ENCODE results near the gene IQGAP3. TPM values are rescaled to one million over a fixed set of nuclear protein-coding genes. Genes with fewer than 3 reads are reported as not detected.

IQGAP3 gene
- total and polyA plus RNA-seq, 2 experiments from 2014 or later: 11.9 to 31.8 TPM

DNA sequence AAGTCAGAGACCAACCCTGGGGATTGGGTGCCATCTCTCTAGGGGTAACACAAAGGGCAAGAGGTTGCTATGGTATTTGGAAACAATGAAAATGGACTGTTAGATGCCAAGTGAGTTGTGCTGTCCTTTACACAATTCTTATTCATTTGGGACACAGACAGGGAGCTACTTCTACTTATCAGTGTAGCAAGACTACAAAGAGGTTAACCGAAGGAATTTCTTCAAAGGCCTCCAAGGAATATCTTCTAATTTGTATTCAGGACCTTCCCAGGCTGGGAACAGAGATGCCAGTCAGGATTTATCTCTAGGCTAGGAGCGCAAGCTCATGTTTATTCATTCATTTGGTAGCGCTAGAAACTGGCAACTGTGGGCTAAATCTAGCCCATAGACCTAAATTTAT lies 21.8 kb upstream of the IQGAP3 start:
- no peak for ATAC-seq

More for the DNA sequence above, 21.8 kb upstream of the IQGAP3 start:
- H3K27ac Mint-ChIP-seq: no peak overlapping the region
- peaks cover 66% of the 10 kb centered on the region for H3K36me3 Mint-ChIP-seq (ENCODE audit: low read depth)
- Histone ChIP-seq H3K4me1 (ENCODE audit: insufficient read depth) (peaks cover 8% of the 10 kb centered on the region; the same call in 1 of the 2 replicates), H3K9me2 (ENCODE audit: insufficient read depth) (no peaks in the 10 kb centered on the region), H3F3A (replicated peaks; ENCODE audit: low read depth) (peaks cover 50% of the 10 kb centered on the region), H3K36me3 (ENCODE audit: insufficient read depth) (peaks cover 21% of the 10 kb centered on the region), H3K4me3 (no peak overlapping the region), H3K4me2 (no peak overlapping the region), H2AFZ (no peak overlapping the region), H4K20me1 (replicated peaks; ENCODE audit: insufficient read depth) (peaks cover 22% of the 10 kb centered on the region), H3K27me3 (ENCODE audit: insufficient read depth) (no peaks in the 10 kb centered on the region), H3K79me2 (replicated peaks; ENCODE audit: insufficient read depth) (peaks cover 6% of the 10 kb centered on the region), H3K27ac (ENCODE audit: low read depth) (no peak overlapping the region)
- H3K9me3 Mint-ChIP-seq: no peaks in the 10 kb centered on the region
- peaks cover 4% of the 10 kb centered on the region for H3K27me3 Mint-ChIP-seq (ENCODE audit: insufficient read depth, low read depth, poor library complexity)
- TF ChIP-seq EZH2 (IDR thresholded peaks at IDR 0.05; ENCODE audit: low read depth, unreplicated experiment) (no peak), ETS1 (IDR thresholded peaks at IDR 0.05) (no peak), CREB1 (CRISPR knock-in tag; IDR thresholded peaks at IDR 0.05; ENCODE audit: low read depth) (no peak), JUNB (IDR thresholded peaks at IDR 0.05; ENCODE audit: unreplicated experiment) (no peak), EZH2phosphoT487 (IDR thresholded peaks at IDR 0.05; ENCODE audit: unreplicated experiment) (no peak), POLR2AphosphoS5 (IDR thresholded peaks at IDR 0.05; ENCODE audit: low read depth) (no peak), STAT1 (IDR thresholded peaks at IDR 0.05; ENCODE audit: unreplicated experiment) (no peak), ZNF331 (CRISPR knock-in tag; IDR thresholded peaks at IDR 0.05; ENCODE audit: low read depth) (no peak), NANOG (IDR thresholded peaks at IDR 0.05; ENCODE audit: borderline replicate concordance) (no peak), REST (IDR thresholded peaks at IDR 0.05; ENCODE audit: unreplicated experiment) (no peak), ZNF114 (CRISPR knock-in tag; IDR thresholded peaks at IDR 0.05) (no peak)
- TF ChIP-seq, protein P1, sequence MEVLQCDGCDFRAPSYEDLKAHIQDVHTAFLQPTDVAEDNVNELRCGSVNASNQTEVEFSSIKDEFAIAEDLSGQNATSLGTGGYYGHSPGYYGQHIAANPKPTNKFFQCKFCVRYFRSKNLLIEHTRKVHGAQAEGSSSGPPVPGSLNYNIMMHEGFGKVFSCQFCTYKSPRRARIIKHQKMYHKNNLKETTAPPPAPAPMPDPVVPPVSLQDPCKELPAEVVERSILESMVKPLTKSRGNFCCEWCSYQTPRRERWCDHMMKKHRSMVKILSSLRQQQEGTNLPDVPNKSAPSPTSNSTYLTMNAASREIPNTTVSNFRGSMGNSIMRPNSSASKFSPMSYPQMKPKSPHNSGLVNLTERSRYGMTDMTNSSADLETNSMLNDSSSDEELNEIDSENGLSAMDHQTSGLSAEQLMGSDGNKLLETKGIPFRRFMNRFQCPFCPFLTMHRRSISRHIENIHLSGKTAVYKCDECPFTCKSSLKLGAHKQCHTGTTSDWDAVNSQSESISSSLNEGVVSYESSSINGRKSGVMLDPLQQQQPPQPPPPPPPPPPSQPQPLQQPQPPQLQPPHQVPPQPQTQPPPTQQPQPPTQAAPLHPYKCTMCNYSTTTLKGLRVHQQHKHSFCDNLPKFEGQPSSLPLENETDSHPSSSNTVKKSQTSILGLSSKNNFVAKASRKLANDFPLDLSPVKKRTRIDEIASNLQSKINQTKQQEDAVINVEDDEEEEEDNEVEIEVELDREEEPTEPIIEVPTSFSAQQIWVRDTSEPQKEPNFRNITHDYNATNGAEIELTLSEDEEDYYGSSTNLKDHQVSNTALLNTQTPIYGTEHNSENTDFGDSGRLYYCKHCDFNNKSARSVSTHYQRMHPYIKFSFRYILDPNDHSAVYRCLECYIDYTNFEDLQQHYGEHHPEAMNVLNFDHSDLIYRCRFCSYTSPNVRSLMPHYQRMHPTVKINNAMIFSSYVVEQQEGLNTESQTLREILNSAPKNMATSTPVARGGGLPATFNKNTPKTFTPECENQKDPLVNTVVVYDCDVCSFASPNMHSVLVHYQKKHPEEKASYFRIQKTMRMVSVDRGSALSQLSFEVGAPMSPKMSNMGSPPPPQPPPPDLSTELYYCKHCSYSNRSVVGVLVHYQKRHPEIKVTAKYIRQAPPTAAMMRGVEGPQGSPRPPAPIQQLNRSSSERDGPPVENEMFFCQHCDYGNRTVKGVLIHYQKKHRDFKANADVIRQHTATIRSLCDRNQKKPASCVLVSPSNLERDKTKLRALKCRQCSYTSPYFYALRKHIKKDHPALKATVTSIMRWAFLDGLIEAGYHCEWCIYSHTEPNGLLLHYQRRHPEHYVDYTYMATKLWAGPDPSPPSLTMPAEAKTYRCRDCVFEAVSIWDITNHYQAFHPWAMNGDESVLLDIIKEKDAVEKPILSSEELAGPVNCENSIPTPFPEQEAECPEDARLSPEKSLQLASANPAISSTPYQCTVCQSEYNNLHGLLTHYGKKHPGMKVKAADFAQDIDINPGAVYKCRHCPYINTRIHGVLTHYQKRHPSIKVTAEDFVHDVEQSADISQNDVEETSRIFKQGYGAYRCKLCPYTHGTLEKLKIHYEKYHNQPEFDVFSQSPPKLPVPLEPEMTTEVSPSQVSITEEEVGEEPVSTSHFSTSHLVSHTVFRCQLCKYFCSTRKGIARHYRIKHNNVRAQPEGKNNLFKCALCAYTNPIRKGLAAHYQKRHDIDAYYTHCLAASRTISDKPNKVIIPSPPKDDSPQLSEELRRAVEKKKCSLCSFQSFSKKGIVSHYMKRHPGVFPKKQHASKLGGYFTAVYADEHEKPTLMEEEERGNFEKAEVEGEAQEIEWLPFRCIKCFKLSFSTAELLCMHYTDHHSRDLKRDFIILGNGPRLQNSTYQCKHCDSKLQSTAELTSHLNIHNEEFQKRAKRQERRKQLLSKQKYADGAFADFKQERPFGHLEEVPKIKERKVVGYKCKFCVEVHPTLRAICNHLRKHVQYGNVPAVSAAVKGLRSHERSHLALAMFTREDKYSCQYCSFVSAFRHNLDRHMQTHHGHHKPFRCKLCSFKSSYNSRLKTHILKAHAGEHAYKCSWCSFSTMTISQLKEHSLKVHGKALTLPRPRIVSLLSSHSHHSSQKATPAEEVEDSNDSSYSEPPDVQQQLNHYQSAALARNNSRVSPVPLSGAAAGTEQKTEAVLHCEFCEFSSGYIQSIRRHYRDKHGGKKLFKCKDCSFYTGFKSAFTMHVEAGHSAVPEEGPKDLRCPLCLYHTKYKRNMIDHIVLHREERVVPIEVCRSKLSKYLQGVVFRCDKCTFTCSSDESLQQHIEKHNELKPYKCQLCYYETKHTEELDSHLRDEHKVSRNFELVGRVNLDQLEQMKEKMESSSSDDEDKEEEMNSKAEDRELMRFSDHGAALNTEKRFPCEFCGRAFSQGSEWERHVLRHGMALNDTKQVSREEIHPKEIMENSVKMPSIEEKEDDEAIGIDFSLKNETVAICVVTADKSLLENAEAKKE (CRISPR knock-in tag; IDR thresholded peaks at IDR 0.05): no peak
- TF ChIP-seq, protein P2, sequence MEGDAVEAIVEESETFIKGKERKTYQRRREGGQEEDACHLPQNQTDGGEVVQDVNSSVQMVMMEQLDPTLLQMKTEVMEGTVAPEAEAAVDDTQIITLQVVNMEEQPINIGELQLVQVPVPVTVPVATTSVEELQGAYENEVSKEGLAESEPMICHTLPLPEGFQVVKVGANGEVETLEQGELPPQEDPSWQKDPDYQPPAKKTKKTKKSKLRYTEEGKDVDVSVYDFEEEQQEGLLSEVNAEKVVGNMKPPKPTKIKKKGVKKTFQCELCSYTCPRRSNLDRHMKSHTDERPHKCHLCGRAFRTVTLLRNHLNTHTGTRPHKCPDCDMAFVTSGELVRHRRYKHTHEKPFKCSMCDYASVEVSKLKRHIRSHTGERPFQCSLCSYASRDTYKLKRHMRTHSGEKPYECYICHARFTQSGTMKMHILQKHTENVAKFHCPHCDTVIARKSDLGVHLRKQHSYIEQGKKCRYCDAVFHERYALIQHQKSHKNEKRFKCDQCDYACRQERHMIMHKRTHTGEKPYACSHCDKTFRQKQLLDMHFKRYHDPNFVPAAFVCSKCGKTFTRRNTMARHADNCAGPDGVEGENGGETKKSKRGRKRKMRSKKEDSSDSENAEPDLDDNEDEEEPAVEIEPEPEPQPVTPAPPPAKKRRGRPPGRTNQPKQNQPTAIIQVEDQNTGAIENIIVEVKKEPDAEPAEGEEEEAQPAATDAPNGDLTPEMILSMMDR (conservative IDR thresholded peaks at IDR 0.05; ENCODE audit: low read depth in 2 of 2): no peak
- no peak overlapping the region for H3K4me3 Mint-ChIP-seq
- no peak for DNase-seq (ENCODE audit: low spot score)
- peaks cover 17% of the 10 kb centered on the region for H3K4me1 Mint-ChIP-seq

Data from GM23338 (cell line).